ENCODE results near the gene GPR153. TPM values are rescaled to one million over a fixed set of nuclear protein-coding genes. Genes with fewer than 3 reads are reported as not detected.
A peak's percentile ranks its signal among the peaks of the same experiment; 100 is the strongest.
"Not testable (repeated sequence)": the region's sequence is repeated elsewhere in the genome, so short reads cannot be mapped to it uniquely, and the experiment has no call there.

GPR153 gene
- total RNA-seq, 5 donors from 2014 or later (not counting 1 experiment from before 2014, with no cell fraction given): 0.35 to 2.7 (median 0.72) TPM

DNA sequence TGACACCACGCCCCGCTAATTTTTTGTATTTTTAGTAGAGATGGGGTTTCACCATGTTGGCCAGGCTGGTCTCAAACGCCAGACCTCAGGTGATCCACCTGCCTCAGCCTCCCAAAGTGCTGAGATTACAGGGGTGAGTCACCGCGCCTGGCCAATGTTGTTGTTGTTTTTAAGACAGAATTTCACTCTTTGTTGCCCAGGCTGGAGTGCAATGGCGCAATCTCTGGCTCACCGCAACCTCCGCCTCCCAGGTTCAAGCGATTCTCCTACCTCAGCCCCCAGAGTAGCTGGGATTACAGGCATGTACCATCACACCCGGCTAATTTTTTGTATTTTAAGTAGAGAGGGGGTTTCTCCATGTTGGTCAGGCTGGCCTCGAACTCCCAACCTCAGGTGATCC, 41.3 kb downstream of the GPR153 start:
- H3K4me1 Mint-ChIP-seq; H3K27ac Mint-ChIP-seq; H3K27me3 Mint-ChIP-seq; ATAC-seq (replicated peaks in 1 of 4); H3K4me3 Mint-ChIP-seq; CTCF ChIA-PET; POLR2A ChIA-PET; H3K9me3 ChIP-seq; DNase-seq; H3K27ac ChIP-seq (ENCODE audit: low read length); H3K9me3 Mint-ChIP-seq; H3K4me3 ChIP-seq (ENCODE audit: control insufficient read depth in 1 of 2, extremely low read depth in 1 of 2, low read length in 1 of 2); H3K4me1 ChIP-seq (ENCODE audit: control insufficient read depth in 1 of 2, extremely low read depth in 1 of 2, insufficient read depth in 2 of 2, low read length in 2 of 2): not testable (repeated sequence)
- H3K27me3 ChIP-seq (replicated peaks in 1 of 2; ENCODE audit: control insufficient read depth in 2 of 2, extremely low read depth in 1 of 2, insufficient read depth in 2 of 2, low read length in 1 of 2): peaks cover 0 to 12% of the 10 kb centered on the region in 2 experiments
- peaks cover 19% of the 10 kb centered on the region for H3K36me3 Mint-ChIP-seq
- peaks cover 6 to 27% of the 10 kb centered on the region in 2 donors for H3K36me3 ChIP-seq (ENCODE audit: control insufficient read depth in 2 of 2, extremely low read depth in 1 of 2, insufficient read depth in 1 of 2, low read length in 1 of 2)
- WGBS (ENCODE audit: insufficient coverage): 93% methylated on average over 7 of the region's 11 CpGs

DNA sequence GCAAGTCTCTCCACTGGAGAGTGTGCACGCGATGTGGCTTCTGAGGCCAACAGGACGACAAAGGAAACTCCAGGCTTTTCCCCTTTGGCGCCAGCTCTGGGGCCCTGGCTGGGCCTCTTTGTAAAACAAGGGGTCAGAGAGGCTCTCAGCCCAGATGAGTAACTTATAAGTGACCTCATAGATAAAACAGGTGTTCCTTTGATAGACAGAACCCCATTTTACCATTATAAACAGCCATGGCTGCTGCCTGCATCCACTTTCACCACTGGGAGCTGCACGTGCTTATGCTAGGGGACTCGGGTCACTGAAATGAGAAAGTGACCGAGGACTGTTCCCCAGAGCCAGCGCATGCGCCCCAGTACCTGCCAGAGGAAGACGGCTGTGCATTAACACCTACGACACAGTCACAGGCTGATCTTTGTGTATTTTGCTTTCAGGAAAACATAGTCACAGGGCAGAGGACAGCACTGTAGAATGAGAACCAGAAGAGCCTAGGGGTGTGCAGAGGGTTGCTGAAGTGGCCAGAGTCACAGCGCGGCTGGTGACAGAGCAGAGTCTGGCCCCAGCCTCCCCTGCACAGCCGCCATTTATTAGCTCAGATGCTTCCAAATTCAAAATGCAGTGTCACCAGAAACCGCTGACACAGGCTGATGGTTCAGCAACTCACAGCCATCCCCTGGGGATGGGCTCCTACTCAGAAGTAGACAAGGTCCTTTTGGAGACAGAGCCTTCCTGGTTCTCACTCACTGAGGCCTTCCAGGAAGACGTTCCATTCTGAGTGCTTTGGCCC, 42.3 kb downstream of the GPR153 start:
- Mint-ChIP-seq H3K36me3 (peaks cover 10% of the 10 kb centered on the region), H3K27ac (no peak overlapping the region), H3K27me3 (peaks cover 0 to 8% of the 10 kb centered on the region in 2 donors), H3K9me3 (no peaks in the 10 kb centered on the region), H3K4me1 (no peaks in the 10 kb centered on the region), H3K4me3 (no peak overlapping the region)
- H3K9me3 ChIP-seq: no peaks in the 10 kb centered on the region
- ChIA-PET POLR2A (no interaction called here), CTCF (no interaction called here)
- DNase-seq (no peak), ATAC-seq (replicated peaks in 1 of 4) (no peak)
- H3K27me3 ChIP-seq (replicated peaks in 1 of 2; ENCODE audit: control insufficient read depth in 2 of 2, extremely low read depth in 1 of 2, insufficient read depth in 2 of 2, low read length in 1 of 2): peaks cover 0 to 12% of the 10 kb centered on the region in 2 experiments
- H3K36me3 ChIP-seq (ENCODE audit: control insufficient read depth in 2 of 2, extremely low read depth in 1 of 2, insufficient read depth in 1 of 2, low read length in 1 of 2): peaks cover 0 to 17% of the 10 kb centered on the region in 2 donors
- H3K4me1 ChIP-seq (ENCODE audit: control insufficient read depth in 1 of 2, extremely low read depth in 1 of 2, insufficient read depth in 2 of 2, low read length in 2 of 2): no peaks in the 10 kb centered on the region
- no peak overlapping the region for H3K27ac ChIP-seq (ENCODE audit: low read length)
- WGBS (ENCODE audit: insufficient coverage): 92% methylated on average over 15 of the region's 16 CpGs
- no peak overlapping the region for H3K4me3 ChIP-seq (ENCODE audit: control insufficient read depth in 1 of 2, extremely low read depth in 1 of 2, low read length in 1 of 2)

DNA sequence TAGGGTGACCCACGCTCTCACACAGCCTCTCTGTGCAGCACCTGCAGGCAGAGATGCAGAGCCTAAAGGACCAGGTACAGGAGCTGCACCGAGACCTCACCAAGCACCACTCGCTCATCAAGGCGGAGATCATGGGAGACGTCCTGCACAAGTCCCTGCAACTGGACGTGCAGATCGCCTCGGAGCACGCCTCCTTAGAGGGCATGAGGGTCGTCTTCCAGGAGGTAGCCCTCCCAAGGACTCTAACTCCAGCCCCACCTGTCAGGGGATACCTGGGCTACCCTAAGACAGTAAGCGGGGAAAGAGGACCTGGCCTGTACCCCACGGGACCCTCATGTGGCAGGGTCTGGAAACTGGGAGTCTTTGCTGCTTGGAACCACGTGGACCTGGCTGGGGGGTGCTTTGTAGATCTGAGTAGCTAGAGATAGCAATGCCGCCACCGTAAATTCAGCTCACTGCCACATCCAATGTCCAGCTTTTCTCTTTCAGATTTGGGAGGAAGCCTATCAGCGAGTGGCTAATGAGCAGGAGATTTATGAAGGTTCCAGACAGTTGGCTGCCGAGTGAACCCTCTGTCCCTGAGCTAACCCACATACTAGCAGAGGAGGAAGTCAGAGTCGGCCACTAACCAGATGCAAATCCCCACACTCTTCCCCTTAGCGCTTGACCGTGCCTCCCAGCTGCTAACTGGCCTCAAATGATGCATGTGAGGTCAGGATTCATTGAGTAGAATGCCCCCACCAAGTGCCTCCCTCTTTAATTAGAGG, 48.5 kb downstream of the GPR153 start:
- no peak for DNase-seq
- ChIA-PET CTCF (interaction anchor here in 1 of 2 donors (0.5 kb wide), 1 partner anchor 27 kb away, joined by 5 read pairs; no protein-coding TSS in a partner anchor), POLR2A (no interaction called here)
- Mint-ChIP-seq H3K27me3 (peaks cover 12 to 14% of the 10 kb centered on the region in 2 donors), H3K27ac (no peak overlapping the region), H3K4me1 (peaks cover 0 to 11% (median 8%) of the 10 kb centered on the region in 3 donors), H3K36me3 (no peaks in the 10 kb centered on the region), H3K4me3 (no peak overlapping the region), H3K9me3 (no peaks in the 10 kb centered on the region)
- Histone ChIP-seq H3K9me3 (no peaks in the 10 kb centered on the region), H3K36me3 (ENCODE audit: control insufficient read depth in 2 of 2, extremely low read depth in 1 of 2, insufficient read depth in 1 of 2, low read length in 1 of 2) (no peaks in the 10 kb centered on the region), H3K4me3 (ENCODE audit: control insufficient read depth in 1 of 2, extremely low read depth in 1 of 2, low read length in 1 of 2) (no peak overlapping the region), H3K27me3 (replicated peaks in 1 of 2; ENCODE audit: control insufficient read depth in 2 of 2, extremely low read depth in 1 of 2, insufficient read depth in 2 of 2, low read length in 1 of 2) (peaks cover 0 to 43% of the 10 kb centered on the region in 2 experiments), H3K27ac (ENCODE audit: low read length) (no peak overlapping the region), H3K4me1 (ENCODE audit: control insufficient read depth in 1 of 2, extremely low read depth in 1 of 2, insufficient read depth in 2 of 2, low read length in 2 of 2) (peaks cover 3 to 12% of the 10 kb centered on the region in 2 experiments)
- ATAC-seq (replicated peaks in 1 of 4): no peak
- WGBS (ENCODE audit: insufficient coverage): 78% methylated on average over 6 of the region's 20 CpGs

DNA sequence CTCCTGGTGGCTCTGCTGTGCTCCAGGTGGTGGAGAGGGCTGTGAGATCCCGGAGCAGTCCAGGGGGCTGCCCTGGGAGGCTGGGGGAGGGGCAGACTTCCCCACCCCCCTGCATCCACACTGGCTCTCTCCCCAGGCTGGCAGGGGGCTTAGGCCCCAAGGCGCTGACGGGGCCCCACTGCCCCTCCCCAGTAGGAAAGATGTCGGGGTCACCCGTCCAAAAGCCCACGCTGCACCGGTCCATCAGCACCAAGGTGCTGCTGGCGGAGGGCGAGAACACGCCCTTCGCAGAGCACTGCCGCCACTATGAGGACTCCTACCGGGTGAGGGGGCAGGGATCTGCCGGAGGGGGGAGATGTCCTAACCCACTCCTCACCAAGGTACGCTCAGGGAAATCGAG, 49.2 kb downstream of the GPR153 start:
- no peak for ATAC-seq (replicated peaks in 1 of 4)
- no peaks in the 10 kb centered on the region for H3K9me3 Mint-ChIP-seq
- H3K27me3 ChIP-seq (replicated peaks in 1 of 2; ENCODE audit: control insufficient read depth in 2 of 2, extremely low read depth in 1 of 2, insufficient read depth in 2 of 2, low read length in 1 of 2): peaks cover 3 to 46% of the 10 kb centered on the region in 2 experiments
- ChIA-PET POLR2A (no interaction called here), CTCF (no interaction called here)
- DNase-seq: no peak
- peaks cover 4 to 16% of the 10 kb centered on the region in 2 experiments for H3K4me1 ChIP-seq (ENCODE audit: control insufficient read depth in 1 of 2, extremely low read depth in 1 of 2, insufficient read depth in 2 of 2, low read length in 2 of 2)
- no peaks in the 10 kb centered on the region for H3K36me3 ChIP-seq (ENCODE audit: control insufficient read depth in 2 of 2, extremely low read depth in 1 of 2, insufficient read depth in 1 of 2, low read length in 1 of 2)
- WGBS (ENCODE audit: insufficient coverage): 90% methylated on average over 10 of the region's 16 CpGs
- H3K36me3 Mint-ChIP-seq: no peaks in the 10 kb centered on the region
- no peak overlapping the region for H3K4me3 Mint-ChIP-seq
- H3K27ac ChIP-seq (ENCODE audit: low read length): no peak overlapping the region
- peaks cover 12 to 17% of the 10 kb centered on the region in 2 donors for H3K27me3 Mint-ChIP-seq
- H3K27ac Mint-ChIP-seq: no peak overlapping the region
- no peak overlapping the region for H3K4me3 ChIP-seq (ENCODE audit: control insufficient read depth in 1 of 2, extremely low read depth in 1 of 2, low read length in 1 of 2)
- H3K4me1 Mint-ChIP-seq: peaks cover 0 to 13% (median 8%) of the 10 kb centered on the region in 3 donors
- H3K9me3 ChIP-seq: no peaks in the 10 kb centered on the region

DNA sequence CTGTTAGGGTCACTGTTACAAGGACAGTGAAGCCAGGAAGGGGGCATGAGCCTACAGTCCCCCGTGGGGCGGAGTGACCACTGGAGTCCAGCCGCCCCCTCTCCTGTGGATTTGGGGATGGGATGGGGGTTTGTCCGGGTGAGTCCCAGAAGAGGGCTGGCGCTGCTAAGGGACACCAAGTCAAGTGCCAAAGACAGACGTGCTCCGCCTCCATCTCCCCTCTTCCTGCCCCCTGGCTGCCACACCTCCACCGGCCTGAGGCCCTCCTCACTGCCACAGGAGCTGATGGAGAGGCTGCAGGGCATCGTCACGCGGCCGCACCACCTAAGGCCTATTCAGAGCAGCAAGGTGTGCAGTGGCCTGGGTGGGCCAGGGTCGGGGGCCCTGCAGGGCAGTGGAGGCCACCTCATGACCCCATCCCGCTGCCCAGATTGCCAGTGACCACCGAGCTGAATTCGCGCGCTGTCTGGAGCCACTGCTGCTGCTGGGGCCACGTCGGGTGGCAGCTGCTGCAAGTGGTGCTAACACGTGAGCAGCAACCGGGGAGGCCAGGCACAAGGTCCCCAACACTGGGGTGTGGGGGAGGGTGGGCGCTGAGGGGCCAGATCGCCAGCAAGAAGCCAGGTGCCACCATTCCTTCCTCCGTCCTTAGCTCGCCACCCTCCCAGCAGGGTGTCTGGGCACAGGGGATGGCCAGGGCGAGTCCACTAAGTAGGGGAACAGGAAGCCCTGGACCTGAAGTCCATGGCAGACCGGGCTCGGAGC, 50.1 kb downstream of the GPR153 start:
- peak overlapping the region in 1 of 3 donors; percentile 16 for H3K4me3 Mint-ChIP-seq
- ChIA-PET POLR2A (no interaction called here), CTCF (interaction anchor here in 1 of 2 donors (0.5 kb wide), 1 partner anchor 20 kb away, joined by 4 read pairs; no protein-coding TSS in a partner anchor)
- no peaks in the 10 kb centered on the region for H3K9me3 Mint-ChIP-seq
- Histone ChIP-seq H3K9me3 (no peaks in the 10 kb centered on the region), H3K27ac (ENCODE audit: low read length) (no peak overlapping the region), H3K36me3 (ENCODE audit: control insufficient read depth in 2 of 2, extremely low read depth in 1 of 2, insufficient read depth in 1 of 2, low read length in 1 of 2) (no peaks in the 10 kb centered on the region), H3K4me3 (ENCODE audit: control insufficient read depth in 1 of 2, extremely low read depth in 1 of 2, low read length in 1 of 2) (no peak overlapping the region), H3K27me3 (replicated peaks in 1 of 2; ENCODE audit: control insufficient read depth in 2 of 2, extremely low read depth in 1 of 2, insufficient read depth in 2 of 2, low read length in 1 of 2) (peaks cover 3 to 52% of the 10 kb centered on the region in 2 experiments), H3K4me1 (ENCODE audit: control insufficient read depth in 1 of 2, extremely low read depth in 1 of 2, insufficient read depth in 2 of 2, low read length in 2 of 2) (peaks cover 6 to 25% of the 10 kb centered on the region in 2 experiments)
- no peaks in the 10 kb centered on the region for H3K36me3 Mint-ChIP-seq
- H3K4me1 Mint-ChIP-seq: peaks cover 0 to 17% (median 8%) of the 10 kb centered on the region in 3 donors
- no peak overlapping the region for H3K27ac Mint-ChIP-seq
- DNase-seq (no peak), ATAC-seq (replicated peaks in 1 of 4) (no peak)
- peaks cover 10 to 20% of the 10 kb centered on the region in 2 donors for H3K27me3 Mint-ChIP-seq
- WGBS (ENCODE audit: insufficient coverage): 98% methylated on average over 8 of the region's 29 CpGs

Data from T-cell (primary cell).